ENCODE data around the gene RAB11FIP4. TPM values are rescaled to one million over a fixed set of nuclear protein-coding genes. Genes with fewer than 3 reads are reported as not detected.

RAB11FIP4 gene
- total RNA-seq, 2 donors from 2014 or later: 35.6 to 62.2 TPM

DNA sequence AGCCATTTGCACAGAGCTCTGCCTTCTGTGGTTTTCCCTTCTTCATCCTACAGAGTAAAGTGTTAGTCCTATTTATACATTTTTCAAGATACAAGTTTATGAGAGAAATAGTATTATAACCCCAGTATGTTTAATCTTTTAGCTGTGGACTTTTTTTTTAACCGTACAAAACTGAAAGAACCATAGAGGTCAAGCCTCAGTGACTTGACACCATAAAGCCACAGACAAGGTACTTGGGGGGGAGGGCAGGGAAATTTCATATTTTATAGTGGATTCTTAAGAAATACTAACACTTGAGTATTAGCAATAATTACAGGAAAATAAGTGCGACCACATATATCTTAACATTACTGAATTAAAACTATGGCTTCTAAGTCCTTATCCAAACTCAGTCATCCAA, 17.0 kb upstream of the RAB11FIP4 start:
- Mint-ChIP-seq H3K27me3 (ENCODE audit: insufficient read depth) (no peaks in the 10 kb centered on the region), H3K4me3 (no peak overlapping the region), H3K27ac (no peak overlapping the region), H3K4me1 (peaks cover 5% of the 10 kb centered on the region), H3K36me3 (ENCODE audit: low read depth) (peaks cover 19% of the 10 kb centered on the region), H3K9me3 (no peaks in the 10 kb centered on the region)
- Histone ChIP-seq H3K4me1 (ENCODE audit: control insufficient read depth, insufficient read depth, low read length) (no peaks in the 10 kb centered on the region), H3K9me3 (ENCODE audit: control insufficient read depth, low read length) (no peaks in the 10 kb centered on the region), H3K4me3 (ENCODE audit: low read length) (no peak overlapping the region), H3K36me3 (ENCODE audit: control insufficient read depth, insufficient read depth, low read length) (peaks cover 55% of the 10 kb centered on the region), H3K9ac (ENCODE audit: extremely low read depth, low read length, poor library complexity, severe bottlenecking) (no peak overlapping the region), H3K27ac (ENCODE audit: low read depth, low read length) (no peak overlapping the region), H3K27me3 (ENCODE audit: control insufficient read depth, insufficient read depth, low read length, poor library complexity, severe bottlenecking) (no peaks in the 10 kb centered on the region)
- DNase-seq: no peak
- TF ChIP-seq, protein P1, sequence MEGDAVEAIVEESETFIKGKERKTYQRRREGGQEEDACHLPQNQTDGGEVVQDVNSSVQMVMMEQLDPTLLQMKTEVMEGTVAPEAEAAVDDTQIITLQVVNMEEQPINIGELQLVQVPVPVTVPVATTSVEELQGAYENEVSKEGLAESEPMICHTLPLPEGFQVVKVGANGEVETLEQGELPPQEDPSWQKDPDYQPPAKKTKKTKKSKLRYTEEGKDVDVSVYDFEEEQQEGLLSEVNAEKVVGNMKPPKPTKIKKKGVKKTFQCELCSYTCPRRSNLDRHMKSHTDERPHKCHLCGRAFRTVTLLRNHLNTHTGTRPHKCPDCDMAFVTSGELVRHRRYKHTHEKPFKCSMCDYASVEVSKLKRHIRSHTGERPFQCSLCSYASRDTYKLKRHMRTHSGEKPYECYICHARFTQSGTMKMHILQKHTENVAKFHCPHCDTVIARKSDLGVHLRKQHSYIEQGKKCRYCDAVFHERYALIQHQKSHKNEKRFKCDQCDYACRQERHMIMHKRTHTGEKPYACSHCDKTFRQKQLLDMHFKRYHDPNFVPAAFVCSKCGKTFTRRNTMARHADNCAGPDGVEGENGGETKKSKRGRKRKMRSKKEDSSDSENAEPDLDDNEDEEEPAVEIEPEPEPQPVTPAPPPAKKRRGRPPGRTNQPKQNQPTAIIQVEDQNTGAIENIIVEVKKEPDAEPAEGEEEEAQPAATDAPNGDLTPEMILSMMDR (conservative IDR thresholded peaks at IDR 0.05): no peak
- 100% methylated on average over 2 of the region's 2 CpGs; no CpG with 5 or more reads in 1 of the 2 experiments for WGBS, 2 experiments (ENCODE audit: insufficient coverage in 1 of 2, insufficient read length in 1 of 2)

- peak; percentile 88 for DNase-seq
- H3K4me3 ChIP-seq (ENCODE audit: low read length): no peak overlapping the region
- no peak overlapping the region for H3K27ac Mint-ChIP-seq
- TF ChIP-seq, protein P1 (conservative IDR thresholded peaks at IDR 0.05): peak; percentile 70
- H3K4me3 Mint-ChIP-seq: no peak overlapping the region
- peaks cover 5% of the 10 kb centered on the region for H3K4me1 Mint-ChIP-seq
- no peaks in the 10 kb centered on the region for H3K27me3 Mint-ChIP-seq (ENCODE audit: insufficient read depth)
- H3K9ac ChIP-seq (ENCODE audit: extremely low read depth, low read length, poor library complexity, severe bottlenecking): no peak overlapping the region
- peaks cover 42% of the 10 kb centered on the region for H3K36me3 ChIP-seq (ENCODE audit: control insufficient read depth, insufficient read depth, low read length)
- H3K36me3 Mint-ChIP-seq (ENCODE audit: low read depth): peaks cover 17% of the 10 kb centered on the region
- H3K9me3 Mint-ChIP-seq: no peaks in the 10 kb centered on the region
- no peaks in the 10 kb centered on the region for H3K9me3 ChIP-seq (ENCODE audit: control insufficient read depth, low read length)
- no peaks in the 10 kb centered on the region for H3K27me3 ChIP-seq (ENCODE audit: control insufficient read depth, insufficient read depth, low read length, poor library complexity, severe bottlenecking)
- no peaks in the 10 kb centered on the region for H3K4me1 ChIP-seq (ENCODE audit: control insufficient read depth, insufficient read depth, low read length)
- no peak overlapping the region for H3K27ac ChIP-seq (ENCODE audit: low read depth, low read length)
Observed at GRCh38 chr17:31378638-31379037, 12.8 kb upstream of the RAB11FIP4 start.

DNA sequence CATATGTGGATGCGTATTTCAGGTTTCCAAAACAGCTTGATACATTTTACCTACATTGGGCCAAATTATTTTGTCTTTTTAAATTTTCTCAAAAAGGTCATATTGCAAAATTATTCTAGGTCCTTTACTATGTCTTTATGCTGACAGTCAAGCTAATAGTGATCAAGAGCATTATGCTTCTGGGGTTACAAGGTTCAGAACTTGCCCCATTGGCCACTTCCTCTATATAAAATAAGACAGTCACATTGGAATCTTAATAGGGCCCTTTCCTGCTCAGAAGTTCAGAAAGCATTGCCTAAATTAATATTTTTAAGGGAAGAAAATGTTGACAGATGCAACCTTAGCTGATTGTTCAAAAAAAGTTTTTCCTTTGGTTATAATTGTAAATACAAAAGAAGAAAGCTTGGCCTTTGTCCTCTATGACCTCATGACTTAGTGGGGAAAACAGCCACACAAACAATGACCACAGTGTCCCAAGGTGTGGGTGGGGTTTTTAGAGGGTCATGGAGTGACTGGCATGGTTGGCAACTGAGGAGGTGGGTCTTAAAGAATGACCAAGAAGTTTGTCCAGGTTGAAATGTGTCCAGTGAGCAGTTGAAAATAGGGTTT, 11.8 kb upstream of the RAB11FIP4 start:
- TF ChIP-seq, protein P1 (conservative IDR thresholded peaks at IDR 0.05): no peak
- H3K27me3 Mint-ChIP-seq (ENCODE audit: insufficient read depth): no peaks in the 10 kb centered on the region
- H3K4me3 Mint-ChIP-seq: no peak overlapping the region
- no peaks in the 10 kb centered on the region for H3K9me3 Mint-ChIP-seq
- no peak overlapping the region for H3K27ac ChIP-seq (ENCODE audit: low read depth, low read length)
- H3K36me3 ChIP-seq (ENCODE audit: control insufficient read depth, insufficient read depth, low read length): peaks cover 31% of the 10 kb centered on the region
- 100% methylated on average over 1 of the region's 1 CpG; no CpG with 5 or more reads in 1 of the 2 experiments for WGBS, 2 experiments (ENCODE audit: insufficient coverage in 1 of 2, insufficient read length in 1 of 2)
- H3K27me3 ChIP-seq (ENCODE audit: control insufficient read depth, insufficient read depth, low read length, poor library complexity, severe bottlenecking): no peaks in the 10 kb centered on the region
- peaks cover 5% of the 10 kb centered on the region for H3K4me1 Mint-ChIP-seq
- no peaks in the 10 kb centered on the region for H3K4me1 ChIP-seq (ENCODE audit: control insufficient read depth, insufficient read depth, low read length)
- no peak overlapping the region for H3K9ac ChIP-seq (ENCODE audit: extremely low read depth, low read length, poor library complexity, severe bottlenecking)
- DNase-seq: no peak
- no peaks in the 10 kb centered on the region for H3K9me3 ChIP-seq (ENCODE audit: control insufficient read depth, low read length)
- peaks cover 8% of the 10 kb centered on the region for H3K36me3 Mint-ChIP-seq (ENCODE audit: low read depth)
- H3K4me3 ChIP-seq (ENCODE audit: low read length): no peak overlapping the region
- no peak overlapping the region for H3K27ac Mint-ChIP-seq

Measured in endodermal cell (in vitro differentiated cells).